AG10803 (cell line): ENCODE data around the gene ADAMTS14.
A peak's percentile ranks its signal among the peaks of the same experiment; 100 is the strongest.

Source experiments
- DNase-seq: peaks from one replicate; pipeline ENCODE4 v3.0.0; 2010; ENCODE audit warnings: low read depth
- H3K4me3 ChIP-seq: 2 replicates; pipeline ENCODE4 v1.5.1; 2011; ENCODE audit warnings: mild to moderate bottlenecking, low read length, control low read depth
- TF ChIP-seq, protein P1 (sequence below): conservative IDR thresholded peaks from 2 replicates; pipeline ENCODE4 v1.5.1; 2011; ENCODE audit warnings: mild to moderate bottlenecking, low read length, control low read depth, inconsistent platforms

ADAMTS14 gene

DNA sequence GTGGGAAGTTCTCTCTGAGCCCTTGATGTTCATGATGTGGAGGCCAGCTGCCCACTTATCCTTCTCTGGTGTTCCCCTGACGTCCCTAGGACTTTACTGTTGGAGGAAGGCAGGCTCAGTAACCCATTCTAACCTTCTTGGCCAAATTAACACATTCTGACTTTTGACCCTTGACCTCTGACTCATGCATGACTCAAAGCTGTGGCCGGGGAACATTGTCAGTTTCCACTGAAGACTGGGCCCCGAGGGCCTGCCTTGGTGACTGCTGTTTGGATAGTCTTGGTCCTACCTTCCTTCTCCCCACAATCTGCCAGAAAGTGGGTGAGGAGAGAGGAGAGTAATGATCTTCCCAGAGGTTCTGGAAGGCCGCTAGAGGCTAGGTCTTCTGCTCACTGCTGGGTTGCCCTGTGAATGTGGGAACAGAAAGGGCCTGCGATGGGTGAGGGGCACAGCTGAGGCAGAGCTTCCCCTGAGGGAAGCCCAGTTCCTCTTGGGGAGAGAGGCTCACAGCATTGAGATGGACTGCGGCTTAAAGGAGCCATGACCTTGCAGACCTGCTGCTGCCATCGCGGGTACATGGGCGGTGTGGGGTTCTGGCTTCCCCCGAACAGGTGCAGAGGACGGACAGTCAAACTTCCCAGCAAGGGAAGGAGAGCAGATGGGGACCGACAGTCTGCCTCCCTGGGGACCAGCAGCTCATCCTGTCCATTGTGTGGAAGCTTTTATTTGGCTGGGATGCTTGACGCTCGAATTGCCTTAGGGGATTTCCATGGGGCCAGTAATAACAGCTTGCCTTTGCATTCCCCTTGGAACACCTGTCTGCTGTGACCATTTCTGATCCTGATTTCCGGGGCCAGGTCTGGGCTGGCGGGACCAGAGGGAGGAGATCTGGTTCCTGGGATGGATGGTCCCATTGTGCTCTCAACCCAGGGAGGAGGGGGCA is 43.8 kb downstream of the ADAMTS14 start:
- no peak for DNase-seq
- no peak overlapping the region for H3K4me3 ChIP-seq
- TF ChIP-seq, protein P1, sequence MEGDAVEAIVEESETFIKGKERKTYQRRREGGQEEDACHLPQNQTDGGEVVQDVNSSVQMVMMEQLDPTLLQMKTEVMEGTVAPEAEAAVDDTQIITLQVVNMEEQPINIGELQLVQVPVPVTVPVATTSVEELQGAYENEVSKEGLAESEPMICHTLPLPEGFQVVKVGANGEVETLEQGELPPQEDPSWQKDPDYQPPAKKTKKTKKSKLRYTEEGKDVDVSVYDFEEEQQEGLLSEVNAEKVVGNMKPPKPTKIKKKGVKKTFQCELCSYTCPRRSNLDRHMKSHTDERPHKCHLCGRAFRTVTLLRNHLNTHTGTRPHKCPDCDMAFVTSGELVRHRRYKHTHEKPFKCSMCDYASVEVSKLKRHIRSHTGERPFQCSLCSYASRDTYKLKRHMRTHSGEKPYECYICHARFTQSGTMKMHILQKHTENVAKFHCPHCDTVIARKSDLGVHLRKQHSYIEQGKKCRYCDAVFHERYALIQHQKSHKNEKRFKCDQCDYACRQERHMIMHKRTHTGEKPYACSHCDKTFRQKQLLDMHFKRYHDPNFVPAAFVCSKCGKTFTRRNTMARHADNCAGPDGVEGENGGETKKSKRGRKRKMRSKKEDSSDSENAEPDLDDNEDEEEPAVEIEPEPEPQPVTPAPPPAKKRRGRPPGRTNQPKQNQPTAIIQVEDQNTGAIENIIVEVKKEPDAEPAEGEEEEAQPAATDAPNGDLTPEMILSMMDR = no peak

GRCh38 chr10:70722820-70723424 is 50.6 kb downstream of the ADAMTS14 start:
- peak; percentile 76 for DNase-seq
- H3K4me3 ChIP-seq = no peak overlapping the region
- TF ChIP-seq, protein P1 = no peak

GRCh38 chr10:70723771-70724170 is 51.5 kb downstream of the ADAMTS14 start:
- TF ChIP-seq, protein P1 = no peak
- H3K4me3 ChIP-seq = no peak overlapping the region
- no peak for DNase-seq

- TF ChIP-seq, protein P1 = no peak
- H3K4me3 ChIP-seq = no peak overlapping the region
- no peak for DNase-seq
Measured at GRCh38 chr10:70726909-70727495, 54.7 kb downstream of the ADAMTS14 start.

GRCh38 chr10:70728328-70728727 is 56.0 kb downstream of the ADAMTS14 start:
- no peak overlapping the region for H3K4me3 ChIP-seq
- DNase-seq = no peak
- TF ChIP-seq, protein P1 = no peak

DNA sequence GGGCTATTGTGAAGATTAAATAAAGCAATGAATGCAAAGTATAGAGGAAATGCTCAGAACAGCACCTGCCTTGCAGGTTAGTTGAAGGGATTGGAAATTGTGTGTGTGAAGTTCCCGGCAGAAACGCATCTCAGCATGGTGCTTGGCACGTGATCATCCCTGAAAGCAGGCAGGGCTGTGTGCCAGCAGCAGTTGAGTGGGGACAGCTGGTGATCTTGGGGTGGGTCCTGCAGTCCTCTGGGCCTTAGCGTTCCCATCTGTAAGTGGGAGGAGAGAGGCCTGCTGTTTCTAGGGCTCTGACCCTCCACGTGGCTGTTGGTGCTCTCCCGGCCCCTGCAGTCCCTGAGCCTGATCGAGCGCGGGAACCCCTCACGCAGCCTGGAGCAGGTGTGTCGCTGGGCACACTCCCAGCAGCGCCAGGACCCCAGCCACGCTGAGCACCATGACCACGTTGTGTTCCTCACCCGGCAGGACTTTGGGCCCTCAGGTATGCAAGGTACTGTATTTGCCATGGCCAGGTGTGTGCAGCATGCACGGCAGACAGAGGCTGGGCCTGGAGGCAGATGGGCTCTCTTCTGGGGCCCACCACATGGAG is 57.6 kb downstream of the ADAMTS14 start:
- no peak overlapping the region for H3K4me3 ChIP-seq
- TF ChIP-seq, protein P1 = no peak
- DNase-seq = no peak
